HepG2 (cell line): ENCODE results near the gene NACC2. TPM values are rescaled to one million over a fixed set of nuclear protein-coding genes. Genes with fewer than 3 reads are reported as not detected.

Experiments used
- ATAC-seq: fragments of 200-7000 bp; cut with Tn5 transposase; 3 replicates; pipeline ENCODE4 v1.9.1; 2020; ENCODE audit warnings: mild to moderate bottlenecking, moderate library complexity
- BruUV-seq: library from RNA; stranded (reverse); fragments of 400-500 nt; replicated peaks from 2 replicates; lab custom pipeline; 2021; lab: Mats Ljungman, UMichigan
- CTCF ChIA-PET: fragments of 300-600 bp; formaldehyde crosslinking; extraction: SDS; loops from one replicate; lab custom pipeline; 2021; ENCODE audit warnings: low total read pairs, inconsistent platforms, low intra/inter-chr PET ratio; lab: Yijun Ruan, JAX
- POLR2A ChIA-PET: fragments of 350-600 bp; sonication (Branson Sonifier 250); formaldehyde crosslinking; loops from one replicate; lab custom pipeline; 2020; ENCODE audit warnings: antibody characterized with exemption, inconsistent platforms; lab: Yijun Ruan, JAX
- DNase-seq: peaks from one replicate; pipeline ENCODE4 v3.0.0-alpha.2; 2015; ENCODE audit warnings: low spot score
- FAIRE-seq: peaks from 3 replicates; lab custom pipeline; 2011; peaks lifted over from hg19 to GRCh38; lab: Jason Lieb, UNC
- H2AFZ ChIP-seq: one replicate; pipeline ENCODE4 v1.6.1; 2011; ENCODE audit warnings: low read length, inconsistent platforms
- H3K27ac ChIP-seq: fragments of 300-600 bp; 3 replicates; pipeline ENCODE4 v1.8.0; 2011; ENCODE audit warnings: mixed run types, mild to moderate bottlenecking, mixed read lengths, low read length, inconsistent platforms; ENCODE audit not compliant: insufficient read depth; ENCODE audit errors: extremely low read length
- H3K27me3 ChIP-seq, 2 experiments: fragments of 200-600 bp in 1 of 2; 2 replicates in 1 of 2; 3 replicates in 1 of 2; pipeline versions ENCODE4 v1.6.0 to v1.8.0; 2011; ENCODE audit warnings: low read length in 2 of 2, mild to moderate bottlenecking in 2 of 2, moderate library complexity in 2 of 2, inconsistent platforms in 1 of 2; ENCODE audit not compliant: insufficient read depth in 2 of 2, control insufficient read depth in 1 of 2
- H3K36me3 ChIP-seq, 2 experiments: fragments of 200-600 bp in 1 of 2; replicated peaks in 1 of 2; 2 replicates in 1 of 2; 3 replicates in 1 of 2; pipeline versions ENCODE4 v1.5.1 to v1.8.0; 2011; ENCODE audit warnings: low read length in 2 of 2, inconsistent platforms in 1 of 2; ENCODE audit not compliant: insufficient read depth in 2 of 2, control insufficient read depth in 1 of 2
- H3K4me1 ChIP-seq: 2 replicates; pipeline ENCODE4 v1.5.1; 2012; ENCODE audit warnings: low read length, inconsistent platforms; ENCODE audit not compliant: insufficient read depth
- H3K4me2 ChIP-seq: 2 replicates; pipeline ENCODE4 v1.6.0; 2011; ENCODE audit warnings: low read depth, low read length, inconsistent platforms
- H3K4me3 ChIP-seq, 3 experiments: fragments of 200-600 bp in 1 of 3; sonication (generic), shearing (Covaris generic) in 1 of 3; replicated peaks in 1 of 3; 2 replicates each; pipeline ENCODE4 v1.5.1; 2011 to 2016; ENCODE audit warnings: low read length in 3 of 3, inconsistent platforms in 2 of 3, low read depth in 2 of 3, mild to moderate bottlenecking in 2 of 3, control low read depth in 1 of 3, mixed read lengths in 1 of 3; ENCODE audit not compliant: insufficient read depth in 1 of 3
- H3K79me2 ChIP-seq: one replicate; pipeline ENCODE4 v1.6.1; 2011; ENCODE audit warnings: low read length, inconsistent platforms; ENCODE audit not compliant: insufficient read depth
- H3K9ac ChIP-seq: 2 replicates; pipeline ENCODE4 v1.6.0; 2011; ENCODE audit warnings: mild to moderate bottlenecking, low read depth, low read length, inconsistent platforms; ENCODE audit not compliant: insufficient read depth
- H3K9me3 ChIP-seq: 2 replicates; pipeline ENCODE4 v1.5.1; 2012; ENCODE audit warnings: mild to moderate bottlenecking, low read length
- H4K20me1 ChIP-seq: 2 replicates; pipeline ENCODE4 v1.6.0; 2011; ENCODE audit warnings: inconsistent platforms, mild to moderate bottlenecking, low read length, moderate library complexity; ENCODE audit not compliant: insufficient read depth
- ESRRA ChIP-seq: sonication (generic); formaldehyde crosslinking; IDR thresholded peaks from 2 replicates; pipeline ENCODE4 v1.5.1; 2020; ENCODE audit warnings: mild to moderate bottlenecking, low read depth, missing genetic modification reagents
- FOXA3 ChIP-seq: IDR thresholded peaks from 2 replicates; pipeline ENCODE4 v1.6.1; 2016; ENCODE audit warnings: missing genetic modification reagents, missing compliant biosample characterization
- GATAD1 ChIP-seq: IDR thresholded peaks from 2 replicates; pipeline ENCODE4 v1.6.1; 2016; ENCODE audit warnings: missing genetic modification reagents, missing compliant biosample characterization
- LCORL ChIP-seq, 2 experiments: fragments of 450-650 bp in 1 of 2; sonication (generic) in 1 of 2; formaldehyde crosslinking in 1 of 2; IDR thresholded peaks; 2 replicates each; pipeline versions ENCODE4 v1.5.0 to v1.6.1; 2017 to 2020; ENCODE audit warnings: antibody characterized with exemption in 1 of 2, missing genetic modification reagents in 1 of 2
- MEF2D ChIP-seq: sonication (generic); formaldehyde crosslinking; IDR thresholded peaks from 2 replicates; pipeline ENCODE4 v1.5.1; 2020; ENCODE audit warnings: mild to moderate bottlenecking, missing genetic modification reagents
- MZF1 ChIP-seq: sonication (generic); formaldehyde crosslinking; IDR thresholded peaks from 2 replicates; pipeline ENCODE4 v1.8.1; 2023; ENCODE audit warnings: mild to moderate bottlenecking, missing genetic modification reagents, borderline replicate concordance
- NFIB ChIP-seq: sonication (generic); formaldehyde crosslinking; IDR thresholded peaks from 2 replicates; pipeline ENCODE4 v1.9.0; 2021; ENCODE audit warnings: missing genetic modification reagents, mild to moderate bottlenecking, borderline replicate concordance
- NFYB ChIP-seq: sonication (generic); formaldehyde crosslinking; IDR thresholded peaks from 2 replicates; pipeline ENCODE4 v1.4.0; 2020; ENCODE audit warnings: missing genetic modification reagents
- NRL ChIP-seq: sonication (generic); formaldehyde crosslinking; IDR thresholded peaks from 2 replicates; pipeline ENCODE4 v1.5.0; 2020; ENCODE audit warnings: missing genetic modification reagents, mild to moderate bottlenecking, moderate library complexity, borderline replicate concordance
- ONECUT2 ChIP-seq: sonication (generic); formaldehyde crosslinking; IDR thresholded peaks from 2 replicates; pipeline ENCODE4 v1.4.0; 2020; ENCODE audit warnings: missing genetic modification reagents
- SAP130 ChIP-seq: IDR thresholded peaks from 2 replicates; pipeline ENCODE4 v1.6.1; 2016; ENCODE audit warnings: low read depth
- SOX5 ChIP-seq: IDR thresholded peaks from 2 replicates; pipeline ENCODE4 v1.6.1; 2016; ENCODE audit warnings: borderline replicate concordance
- SYNCRIP ChIP-seq: fragments of 200-400 bp; formaldehyde crosslinking; IDR thresholded peaks from 2 replicates; pipeline ENCODE4 v1.6.1; 2018; ENCODE audit warnings: mild to moderate bottlenecking, low read depth, low read length; ENCODE audit not compliant: insufficient read depth
- ZNF121 ChIP-seq: sonication (generic); formaldehyde crosslinking; IDR thresholded peaks from 2 replicates; pipeline ENCODE4 v1.5.0; 2020; ENCODE audit warnings: mild to moderate bottlenecking, missing genetic modification reagents
- ZNF331 ChIP-seq: sonication (generic); formaldehyde crosslinking; IDR thresholded peaks from 2 replicates; pipeline ENCODE4 v1.4.0; 2020; ENCODE audit warnings: missing genetic modification reagents
- ZNF547 ChIP-seq: sonication (generic); formaldehyde crosslinking; IDR thresholded peaks from 2 replicates; pipeline ENCODE4 v1.5.1; 2020; ENCODE audit warnings: mild to moderate bottlenecking, missing genetic modification reagents
- ZNF737 ChIP-seq: sonication (generic); formaldehyde crosslinking; IDR thresholded peaks from 2 replicates; pipeline ENCODE4 v1.5.0; 2020; ENCODE audit warnings: missing genetic modification reagents, mild to moderate bottlenecking, borderline replicate concordance
- ZNF784 ChIP-seq: sonication (generic); formaldehyde crosslinking; IDR thresholded peaks from 2 replicates; pipeline ENCODE4 v1.5.1; 2020; ENCODE audit warnings: missing genetic modification reagents, mild to moderate bottlenecking, borderline replicate concordance
- WGBS: methylation state at CpG from one replicate; pipeline ENCODE4 v1.1.6; 2017; ENCODE audit warnings: low lambda C conversion rate; 5-methylcytosine and 5-hydroxymethylcytosine counted together
- in situ Hi-C: cut with HindIII; loops from 2 replicates; pipeline ENCODE4 v1.10.0; 2017; ENCODE audit warnings: low pct_unique_long_range_greater_than_20kb; ENCODE audit not compliant: extremely low pct_ligation_motif_present
- intact Hi-C: fragments of 100-400 bp; cut with micrococcal nuclease; formaldehyde crosslinking; loops from one replicate; pipeline ENCODE4 v1.10.0; 2022; ENCODE audit not compliant: unreplicated experiment
- polyA plus RNA-seq, 8 experiments: library from polyadenylated mRNA; depleted of rRNA in 3 of 8; stranded (reverse) in 7 of 8; unstranded in 1 of 8; fragments of >200 nt; fragmentation: Illumina TruSeq in 4 of 8; extraction: Trizol in 4 of 8; gene quantifications; 2 replicates each; pipeline versions ENCODE4 v1.2.1 to v1.2.3, GENCODE V29; 2011 to 2016; ENCODE audit warnings: low read depth in 4 of 8, missing spikeins in 1 of 8, mixed read lengths in 1 of 8; ENCODE audit not compliant: insufficient read depth in 1 of 8
- total RNA-seq, 5 experiments: library from RNA; depleted of rRNA; stranded (reverse); fragments of >200 nt; fragmentation: Illumina TruSeq; extraction: Trizol; gene quantifications; 2 replicates each; pipeline ENCODE4 v1.2.3, GENCODE V29; 2016; ENCODE audit warnings: low read depth in 1 of 5
- TF ChIP-seq, protein P1 (sequence below): IDR thresholded peaks from 2 replicates; pipeline ENCODE4 v1.6.1; 2016; ENCODE audit warnings: missing genetic modification reagents, missing compliant biosample characterization
- TF ChIP-seq, protein P2 (sequence below): sonication (generic); formaldehyde crosslinking; IDR thresholded peaks from 2 replicates; pipeline ENCODE4 v1.5.1; 2020; ENCODE audit warnings: missing genetic modification reagents, mild to moderate bottlenecking, borderline replicate concordance

The NACC2 gene
- total and polyA plus RNA-seq, 2 of the 13 experiments (the other 11 are each of a cell fraction or from before 2014, with no cell fraction given) = 5.9 to 12.3 TPM

- TF ChIP-seq SYNCRIP = no peak
- TF ChIP-seq NFYB (CRISPR knock-in tag) = no peak
- TF ChIP-seq NFIB = no peak
Observed at GRCh38 chr9:136003411-136004218, 91.5 kb downstream of the NACC2 start (continued).

DNA sequence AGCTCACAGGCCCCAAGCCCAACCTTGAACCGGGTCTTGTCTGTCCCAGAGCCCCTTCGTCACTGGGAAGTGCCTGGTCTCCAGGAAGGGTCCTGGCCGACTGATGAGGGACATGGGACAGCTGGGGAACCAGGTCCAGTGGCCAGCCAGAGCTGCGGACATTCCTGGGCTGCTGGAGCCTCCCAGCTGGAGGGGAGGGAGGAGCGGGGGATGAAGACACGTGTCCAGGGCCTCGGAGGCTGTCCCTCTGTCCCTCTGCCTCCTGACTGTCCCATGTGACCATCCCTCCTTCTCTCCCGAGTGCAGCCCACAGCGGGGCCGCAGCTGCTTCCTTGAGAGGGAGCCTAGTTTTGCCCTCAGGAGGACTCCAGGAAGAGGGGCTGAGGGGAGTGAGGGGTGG is 92.2 kb downstream of the NACC2 start:
- H3K4me3 ChIP-seq = peak overlapping the region; percentile 33 to 68 (median 34); a peak in 5 of 6 replicates
- in situ Hi-C loops (no loop called here), intact Hi-C loops (no loop called here)
- H4K20me1 ChIP-seq = no peaks in the 10 kb centered on the region
- DNase-seq (no peak), ATAC-seq (peak; percentile 51), FAIRE-seq (no peak)
- no peaks in the 10 kb centered on the region for H3K9me3 ChIP-seq
- 0 out of 2 replicates have a peak overlapping the region, but pooled peaks have one; percentile 58 for H3K9ac ChIP-seq
- H3K36me3 ChIP-seq = no peaks in the 10 kb centered on the region
- POLR2A ChIA-PET = interaction anchor here (0.7 to 5.4 kb wide), 6 partner anchors 9 to 116 kb away, joined by 3 to 99 read pairs (median 9); no protein-coding TSS in a partner anchor
- no peaks in the 10 kb centered on the region for H3K79me2 ChIP-seq
- no peak overlapping the region for H2AFZ ChIP-seq
- BruUV-seq = no TSS peak
- WGBS = 9% methylated on average over 8 of the region's 10 CpGs
- no peak overlapping the region for H3K27ac ChIP-seq
- H3K4me1 ChIP-seq = peaks cover 88% of the 10 kb centered on the region
- CTCF ChIA-PET = no interaction called here
- H3K4me2 ChIP-seq = peak overlapping the region; percentile 86
- H3K27me3 ChIP-seq = no peaks in the 10 kb centered on the region; a peak in 1 of 5 replicates
- TF ChIP-seq LCORL (IDR thresholded peaks at IDR 0.05) (no peak), LCORL (CRISPR knock-in tag; IDR thresholded peaks at IDR 0.05) (peak; percentile 68; the same call in 1 of the 2 replicates), ZNF784 (CRISPR knock-in tag) (no peak), GATAD1 (CRISPR knock-in tag) (no peak), ZNF737 (CRISPR knock-in tag) (no peak), ZNF547 (CRISPR knock-in tag) (no peak; the same call in 1 of the 2 replicates), ZNF331 (CRISPR knock-in tag) (0 out of 2 replicates have a peak, but pooled peaks have one; percentile 32), ESRRA (CRISPR knock-in tag) (no peak), ONECUT2 (no peak), MZF1 (CRISPR knock-in tag) (no peak), NRL (CRISPR knock-in tag) (0 out of 2 replicates have a peak, but pooled peaks have one; percentile 69), SAP130 (CRISPR knock-in tag) (peak; percentile 79), ZNF121 (CRISPR knock-in tag) (0 out of 2 replicates have a peak, but pooled peaks have one; percentile 24), MEF2D (0 out of 2 replicates have a peak, but pooled peaks have one; percentile 51), FOXA3 (no peak), SOX5 (CRISPR knock-in tag) (peak; percentile 44; the same call in 1 of the 2 replicates)
- TF ChIP-seq, protein P1, sequence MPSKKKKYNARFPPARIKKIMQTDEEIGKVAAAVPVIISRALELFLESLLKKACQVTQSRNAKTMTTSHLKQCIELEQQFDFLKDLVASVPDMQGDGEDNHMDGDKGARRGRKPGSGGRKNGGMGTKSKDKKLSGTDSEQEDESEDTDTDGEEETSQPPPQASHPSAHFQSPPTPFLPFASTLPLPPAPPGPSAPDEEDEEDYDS = no peak
- TF ChIP-seq, protein P2, sequence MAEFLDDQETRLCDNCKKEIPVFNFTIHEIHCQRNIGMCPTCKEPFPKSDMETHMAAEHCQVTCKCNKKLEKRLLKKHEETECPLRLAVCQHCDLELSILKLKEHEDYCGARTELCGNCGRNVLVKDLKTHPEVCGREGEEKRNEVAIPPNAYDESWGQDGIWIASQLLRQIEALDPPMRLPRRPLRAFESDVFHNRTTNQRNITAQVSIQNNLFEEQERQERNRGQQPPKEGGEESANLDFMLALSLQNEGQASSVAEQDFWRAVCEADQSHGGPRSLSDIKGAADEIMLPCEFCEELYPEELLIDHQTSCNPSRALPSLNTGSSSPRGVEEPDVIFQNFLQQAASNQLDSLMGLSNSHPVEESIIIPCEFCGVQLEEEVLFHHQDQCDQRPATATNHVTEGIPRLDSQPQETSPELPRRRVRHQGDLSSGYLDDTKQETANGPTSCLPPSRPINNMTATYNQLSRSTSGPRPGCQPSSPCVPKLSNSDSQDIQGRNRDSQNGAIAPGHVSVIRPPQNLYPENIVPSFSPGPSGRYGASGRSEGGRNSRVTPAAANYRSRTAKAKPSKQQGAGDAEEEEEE (CRISPR knock-in tag) = 0 out of 2 replicates have a peak, but pooled peaks have one; percentile 53
